Liver (tissue), 9 donors: Measurements from ENCODE around the gene RTN3. TPM values are rescaled to one million over a fixed set of nuclear protein-coding genes. Genes with fewer than 3 reads are reported as not detected.

Experiments
- DNase-seq: peaks from one replicate; pipeline ENCODE4 v3.0.0-alpha.2; 2017; ENCODE audit warnings: low spot score
- H3K27ac ChIP-seq, 2 donors: one replicate each; pipeline ENCODE4 v1.7.0; 2013; ENCODE audit warnings: inconsistent platforms in 2 of 2, low read length in 2 of 2, control low read depth in 1 of 2, low read depth in 1 of 2, mild to moderate bottlenecking in 1 of 2
- H3K27me3 ChIP-seq, 4 donors: one replicate each; pipeline versions ENCODE4 v1.6.1 to v1.7.0; 2013; ENCODE audit warnings: low read length in 3 of 4, inconsistent platforms in 1 of 4, mild to moderate bottlenecking in 1 of 4, moderate library complexity in 1 of 4; ENCODE audit not compliant: control insufficient read depth in 4 of 4, insufficient read depth in 4 of 4
- H3K36me3 ChIP-seq, 4 donors: one replicate each; pipeline versions ENCODE4 v1.6.1 to v1.7.0; 2013; ENCODE audit warnings: low read length in 3 of 4, mild to moderate bottlenecking in 3 of 4, low read depth in 1 of 4, moderate library complexity in 1 of 4; ENCODE audit not compliant: control insufficient read depth in 4 of 4, insufficient read depth in 3 of 4
- H3K4me1 ChIP-seq, 4 donors: one replicate each; pipeline versions ENCODE4 v1.6.1 to v1.7.0; 2013; ENCODE audit warnings: low read length in 3 of 4, mild to moderate bottlenecking in 3 of 4, moderate library complexity in 1 of 4; ENCODE audit not compliant: control insufficient read depth in 4 of 4, insufficient read depth in 4 of 4
- H3K4me3 ChIP-seq, 3 donors: one replicate each; pipeline versions ENCODE4 v1.6.1 to v1.7.0; 2013; ENCODE audit warnings: low read length in 3 of 3, control low read depth in 1 of 3, low read depth in 1 of 3, mild to moderate bottlenecking in 1 of 3
- H3K9ac ChIP-seq, 2 donors: one replicate each; pipeline ENCODE4 v1.7.0; 2013; ENCODE audit warnings: low read length in 2 of 2, mild to moderate bottlenecking in 2 of 2, moderate library complexity in 2 of 2, control low read depth in 1 of 2, low read depth in 1 of 2
- H3K9me3 ChIP-seq, 4 donors: one replicate each; pipeline versions ENCODE4 v1.6.1 to v1.7.0; 2013; ENCODE audit warnings: low read length in 3 of 4; ENCODE audit not compliant: control insufficient read depth in 4 of 4
- EGR1 ChIP-seq, 2 donors: IDR thresholded peaks; 2 replicates each; pipeline ENCODE4 v1.6.1; 2016 to 2018; ENCODE audit warnings: antibody characterized with exemption in 2 of 2, low read depth in 2 of 2
- FOXA1 ChIP-seq: IDR thresholded peaks from 2 replicates; pipeline ENCODE4 v1.6.1; 2016; ENCODE audit warnings: antibody characterized with exemption
- FOXA2 ChIP-seq: IDR thresholded peaks from 2 replicates; pipeline ENCODE4 v1.6.1; 2016; ENCODE audit warnings: antibody characterized with exemption
- GABPA ChIP-seq, 2 donors: IDR thresholded peaks in 1 of 2; conservative IDR thresholded peaks in 1 of 2; 2 replicates each; pipeline ENCODE4 v1.6.1; 2016; ENCODE audit warnings: antibody characterized with exemption in 2 of 2, mild to moderate bottlenecking in 1 of 2, moderate library complexity in 1 of 2
- JUND ChIP-seq, 2 donors: IDR thresholded peaks; 2 replicates each; pipeline ENCODE4 v1.6.1; 2016; ENCODE audit warnings: antibody characterized with exemption in 2 of 2
- NR2F2 ChIP-seq: IDR thresholded peaks from 2 replicates; pipeline ENCODE4 v1.6.1; 2016; ENCODE audit warnings: antibody characterized with exemption
- RAD21 ChIP-seq, 2 donors: IDR thresholded peaks; 2 replicates each; pipeline ENCODE4 v1.6.1; 2016; ENCODE audit warnings: antibody characterized with exemption in 2 of 2, mild to moderate bottlenecking in 2 of 2
- RXRA ChIP-seq, 2 donors: IDR thresholded peaks; 2 replicates each; pipeline ENCODE4 v1.6.1; 2017 to 2018; ENCODE audit warnings: antibody characterized with exemption in 2 of 2, mild to moderate bottlenecking in 1 of 2
- TAF1 ChIP-seq: conservative IDR thresholded peaks from 2 replicates; pipeline ENCODE4 v1.6.1; 2016; ENCODE audit warnings: antibody characterized with exemption, mild to moderate bottlenecking
- YY1 ChIP-seq: IDR thresholded peaks from 2 replicates; pipeline ENCODE4 v1.6.1; 2016; ENCODE audit warnings: antibody characterized with exemption, mild to moderate bottlenecking
- WGBS: extraction: QIAGEN DNeasy Blood & Tissue Kit; methylation state at CpG from one replicate; pipeline ENCODE4 v1.1.7; 2013; 5-methylcytosine and 5-hydroxymethylcytosine counted together
- polyA plus RNA-seq, 2 donors: library from polyadenylated mRNA; stranded (reverse) in 1 of 2; unstranded in 1 of 2; fragments of 200-250 nt in 1 of 2; fragments of >200 nt in 1 of 2; fragmentation: Nextera tagmentation in 1 of 2; extraction: Ambion mirVana in 1 of 2; gene quantifications; one replicate each; pipeline versions ENCODE4 v1.2.1 to v1.2.3, GENCODE V29; 2013 to 2015
- total RNA-seq, 2 donors: library from RNA; depleted of rRNA; stranded (reverse); fragments of >200 nt; gene quantifications; one replicate each; pipeline ENCODE4 v1.2.3, GENCODE V29; 2014
- TF ChIP-seq, protein P1 (sequence below): fragments of 150-350 bp; IDR thresholded peaks from 2 replicates; pipeline ENCODE4 v1.5.1; 2017; ENCODE audit warnings: improper control_type of control experiment, low read depth, low read length; ENCODE audit not compliant: missing input control
- TF ChIP-seq, protein P2 (sequence below): IDR thresholded peaks from 2 replicates; pipeline ENCODE4 v1.6.1; 2016; ENCODE audit warnings: antibody characterized with exemption
- TF ChIP-seq, protein P3 (sequence below): IDR thresholded peaks from 2 replicates; pipeline ENCODE4 v1.6.1; 2016; ENCODE audit warnings: antibody characterized with exemption
- TF ChIP-seq, protein P4 (sequence below): IDR thresholded peaks from 2 replicates; pipeline ENCODE4 v1.6.1; 2016; ENCODE audit warnings: antibody characterized with exemption
- TF ChIP-seq, protein P5 (sequence below): IDR thresholded peaks from 2 replicates; pipeline ENCODE4 v1.6.1; 2016; ENCODE audit warnings: antibody characterized with exemption, mild to moderate bottlenecking
- donor health status: healthy.
- donor health status: healthy.
- donor health status: healthy.
- donor health status: healthy.
- donor health status: healthy.

RTN3 gene
- total and polyA plus RNA-seq, 4 donors = 29.7 to 49.3 (median 31.4) TPM

DNA sequence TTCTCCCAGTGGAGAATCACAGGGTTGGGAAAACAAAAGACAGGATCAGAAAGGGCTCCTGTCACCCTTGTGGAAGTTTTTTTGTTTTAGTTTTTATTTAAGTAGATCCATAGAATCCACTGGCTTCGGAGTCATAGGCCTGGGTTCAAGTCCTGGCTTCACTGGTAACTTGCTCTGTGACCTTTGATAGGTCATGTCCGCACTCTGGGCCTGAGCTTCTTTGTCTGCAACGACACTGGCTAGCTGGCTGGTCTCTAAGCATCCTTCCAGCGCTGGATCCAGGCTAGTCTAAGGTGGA, 85.9 kb downstream of the RTN3 start (continued):
- TF ChIP-seq, protein P1, sequence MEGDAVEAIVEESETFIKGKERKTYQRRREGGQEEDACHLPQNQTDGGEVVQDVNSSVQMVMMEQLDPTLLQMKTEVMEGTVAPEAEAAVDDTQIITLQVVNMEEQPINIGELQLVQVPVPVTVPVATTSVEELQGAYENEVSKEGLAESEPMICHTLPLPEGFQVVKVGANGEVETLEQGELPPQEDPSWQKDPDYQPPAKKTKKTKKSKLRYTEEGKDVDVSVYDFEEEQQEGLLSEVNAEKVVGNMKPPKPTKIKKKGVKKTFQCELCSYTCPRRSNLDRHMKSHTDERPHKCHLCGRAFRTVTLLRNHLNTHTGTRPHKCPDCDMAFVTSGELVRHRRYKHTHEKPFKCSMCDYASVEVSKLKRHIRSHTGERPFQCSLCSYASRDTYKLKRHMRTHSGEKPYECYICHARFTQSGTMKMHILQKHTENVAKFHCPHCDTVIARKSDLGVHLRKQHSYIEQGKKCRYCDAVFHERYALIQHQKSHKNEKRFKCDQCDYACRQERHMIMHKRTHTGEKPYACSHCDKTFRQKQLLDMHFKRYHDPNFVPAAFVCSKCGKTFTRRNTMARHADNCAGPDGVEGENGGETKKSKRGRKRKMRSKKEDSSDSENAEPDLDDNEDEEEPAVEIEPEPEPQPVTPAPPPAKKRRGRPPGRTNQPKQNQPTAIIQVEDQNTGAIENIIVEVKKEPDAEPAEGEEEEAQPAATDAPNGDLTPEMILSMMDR = no peak
- no peak for TF ChIP-seq JUND (IDR thresholded peaks at IDR 0.05)
- no peak for TF ChIP-seq FOXA1
- no peak for TF ChIP-seq GABPA (IDR thresholded peaks at IDR 0.05 in 1 of 2, conservative IDR thresholded peaks at IDR 0.05 in 1 of 2)
- no peak for TF ChIP-seq YY1
- no peak for TF ChIP-seq FOXA2
- TF ChIP-seq, protein P2, sequence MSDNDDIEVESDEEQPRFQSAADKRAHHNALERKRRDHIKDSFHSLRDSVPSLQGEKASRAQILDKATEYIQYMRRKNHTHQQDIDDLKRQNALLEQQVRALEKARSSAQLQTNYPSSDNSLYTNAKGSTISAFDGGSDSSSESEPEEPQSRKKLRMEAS = no peak
- no peak for TF ChIP-seq RXRA (IDR thresholded peaks at IDR 0.05)
- TF ChIP-seq NR2F2 = no peak

DNA sequence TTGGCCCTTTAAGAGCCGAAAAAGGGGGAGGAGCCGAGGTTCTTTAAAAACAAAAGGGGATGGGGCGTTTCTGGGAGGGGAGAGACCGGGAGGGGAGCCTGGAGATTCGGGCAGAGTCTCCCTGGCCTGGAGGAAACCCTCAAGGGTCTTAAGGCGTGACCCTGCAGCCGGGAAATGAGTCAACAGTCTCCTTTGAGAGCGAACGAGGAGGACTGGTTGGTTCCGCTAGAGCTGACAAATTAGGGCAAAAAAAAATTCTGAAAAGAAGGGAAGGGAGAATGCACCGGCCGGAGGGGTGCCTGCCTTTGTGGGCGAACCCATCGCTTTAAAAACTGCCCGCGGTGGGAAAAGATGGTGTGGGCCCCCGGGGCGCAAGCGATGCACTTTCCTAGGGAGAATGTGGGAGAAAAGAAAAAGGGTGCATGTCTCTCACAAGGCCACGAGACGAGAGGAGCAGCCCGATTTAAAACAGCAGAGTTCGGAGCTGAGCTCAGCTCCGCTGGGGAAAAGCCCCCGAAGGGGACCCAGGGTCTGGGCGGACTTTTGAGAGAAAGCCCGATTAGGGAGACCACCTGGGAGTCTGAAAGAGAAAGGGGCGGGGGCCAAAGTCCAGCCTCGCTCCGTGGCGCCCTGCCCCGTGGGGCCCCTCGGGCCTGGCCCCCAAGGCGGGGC, 86.4 kb downstream of the RTN3 start:
- H3K27ac ChIP-seq = peak overlapping the region; percentile 73 to 82
- no peaks in the 10 kb centered on the region for H3K36me3 ChIP-seq
- H3K4me3 ChIP-seq = peak overlapping the region; percentile 52 to 97 (median 85)
- peak; percentile 58 for DNase-seq
- no peaks in the 10 kb centered on the region for H3K27me3 ChIP-seq
- H3K9ac ChIP-seq = peak overlapping the region; percentile 72 to 77
- no peaks in the 10 kb centered on the region for H3K9me3 ChIP-seq
- under 1% methylated on average over 34 of the region's 34 CpGs for WGBS
- H3K4me1 ChIP-seq = peaks cover 15 to 50% (median 34%) of the 10 kb centered on the region in 4 donors
- TF ChIP-seq NR2F2 (peak; percentile 66), TAF1 (no peak), RAD21 (IDR thresholded peaks at IDR 0.05) (peak in 1 of 2 donors; percentile 21), EGR1 (IDR thresholded peaks at IDR 0.05; ENCODE audit: low read depth in 2 of 2) (no peak)
- TF ChIP-seq, protein P3, sequence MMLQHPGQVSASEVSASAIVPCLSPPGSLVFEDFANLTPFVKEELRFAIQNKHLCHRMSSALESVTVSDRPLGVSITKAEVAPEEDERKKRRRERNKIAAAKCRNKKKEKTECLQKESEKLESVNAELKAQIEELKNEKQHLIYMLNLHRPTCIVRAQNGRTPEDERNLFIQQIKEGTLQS = no peak
- TF ChIP-seq, protein P4, sequence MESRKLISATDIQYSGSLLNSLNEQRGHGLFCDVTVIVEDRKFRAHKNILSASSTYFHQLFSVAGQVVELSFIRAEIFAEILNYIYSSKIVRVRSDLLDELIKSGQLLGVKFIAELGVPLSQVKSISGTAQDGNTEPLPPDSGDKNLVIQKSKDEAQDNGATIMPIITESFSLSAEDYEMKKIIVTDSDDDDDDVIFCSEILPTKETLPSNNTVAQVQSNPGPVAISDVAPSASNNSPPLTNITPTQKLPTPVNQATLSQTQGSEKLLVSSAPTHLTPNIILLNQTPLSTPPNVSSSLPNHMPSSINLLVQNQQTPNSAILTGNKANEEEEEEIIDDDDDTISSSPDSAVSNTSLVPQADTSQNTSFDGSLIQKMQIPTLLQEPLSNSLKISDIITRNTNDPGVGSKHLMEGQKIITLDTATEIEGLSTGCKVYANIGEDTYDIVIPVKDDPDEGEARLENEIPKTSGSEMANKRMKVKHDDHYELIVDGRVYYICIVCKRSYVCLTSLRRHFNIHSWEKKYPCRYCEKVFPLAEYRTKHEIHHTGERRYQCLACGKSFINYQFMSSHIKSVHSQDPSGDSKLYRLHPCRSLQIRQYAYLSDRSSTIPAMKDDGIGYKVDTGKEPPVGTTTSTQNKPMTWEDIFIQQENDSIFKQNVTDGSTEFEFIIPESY = no peak

DNA sequence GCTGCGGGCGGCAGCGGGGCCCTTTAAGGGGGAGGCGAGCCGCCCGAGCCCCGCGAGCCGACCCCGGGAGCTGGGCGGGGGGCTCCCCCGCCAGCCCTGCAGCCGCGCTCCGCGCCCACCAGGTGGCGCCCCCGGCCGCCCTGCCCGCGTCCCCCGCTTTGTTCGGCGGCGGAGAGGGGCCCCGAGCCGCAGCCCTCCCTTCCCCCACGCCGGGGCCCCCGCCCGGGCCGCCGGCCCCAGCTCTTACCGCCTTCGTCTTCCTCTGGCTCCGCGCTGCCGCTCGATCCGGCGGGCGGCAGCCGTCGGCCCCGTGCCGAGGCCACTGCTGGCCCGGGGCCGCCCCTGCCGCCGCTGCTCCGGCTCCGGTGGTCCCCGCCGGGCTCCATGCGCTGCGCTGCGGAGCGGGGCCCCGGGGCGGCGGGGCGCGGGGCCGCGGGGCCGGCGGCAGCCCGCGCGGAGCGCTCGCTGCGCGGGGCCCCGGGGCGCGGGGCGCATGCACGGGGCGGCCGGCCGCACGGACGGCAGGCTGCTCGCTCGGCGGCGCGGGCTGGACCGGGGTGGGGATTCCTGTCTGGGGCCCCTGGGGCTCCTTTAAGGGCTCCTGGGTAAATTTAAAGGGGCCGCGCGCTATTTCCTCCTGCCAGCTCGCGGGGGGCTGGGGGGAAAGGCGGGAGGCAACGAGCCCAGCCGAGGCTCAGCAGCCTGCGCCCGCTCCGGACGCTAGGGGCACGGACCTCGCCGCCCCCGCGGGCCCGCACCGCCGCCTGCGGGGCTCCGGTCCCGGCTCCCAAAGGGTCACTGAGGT, 87.1 kb downstream of the RTN3 start, which contains the start of gene ZFTA:
ZFTA (minus strand) TSS at position 539 of the 805 bp plus-strand sequence; CDS start at position 386, 153 bp downstream.
- H3K4me1 ChIP-seq = peaks cover 15 to 48% (median 34%) of the 10 kb centered on the region in 4 donors
- no peaks in the 10 kb centered on the region for H3K36me3 ChIP-seq
- H3K4me3 ChIP-seq = peak within 1 kb of the TSS; percentile 52 to 97 (median 85)
- no peaks in the 10 kb centered on the region for H3K9me3 ChIP-seq
- WGBS = under 1% methylated on average over 113 of the region's 113 CpGs
- peak within 1 kb of the TSS; percentile 72 to 77 for H3K9ac ChIP-seq
- TF ChIP-seq, protein P1 = peak; percentile 65
- TF ChIP-seq, protein P5, sequence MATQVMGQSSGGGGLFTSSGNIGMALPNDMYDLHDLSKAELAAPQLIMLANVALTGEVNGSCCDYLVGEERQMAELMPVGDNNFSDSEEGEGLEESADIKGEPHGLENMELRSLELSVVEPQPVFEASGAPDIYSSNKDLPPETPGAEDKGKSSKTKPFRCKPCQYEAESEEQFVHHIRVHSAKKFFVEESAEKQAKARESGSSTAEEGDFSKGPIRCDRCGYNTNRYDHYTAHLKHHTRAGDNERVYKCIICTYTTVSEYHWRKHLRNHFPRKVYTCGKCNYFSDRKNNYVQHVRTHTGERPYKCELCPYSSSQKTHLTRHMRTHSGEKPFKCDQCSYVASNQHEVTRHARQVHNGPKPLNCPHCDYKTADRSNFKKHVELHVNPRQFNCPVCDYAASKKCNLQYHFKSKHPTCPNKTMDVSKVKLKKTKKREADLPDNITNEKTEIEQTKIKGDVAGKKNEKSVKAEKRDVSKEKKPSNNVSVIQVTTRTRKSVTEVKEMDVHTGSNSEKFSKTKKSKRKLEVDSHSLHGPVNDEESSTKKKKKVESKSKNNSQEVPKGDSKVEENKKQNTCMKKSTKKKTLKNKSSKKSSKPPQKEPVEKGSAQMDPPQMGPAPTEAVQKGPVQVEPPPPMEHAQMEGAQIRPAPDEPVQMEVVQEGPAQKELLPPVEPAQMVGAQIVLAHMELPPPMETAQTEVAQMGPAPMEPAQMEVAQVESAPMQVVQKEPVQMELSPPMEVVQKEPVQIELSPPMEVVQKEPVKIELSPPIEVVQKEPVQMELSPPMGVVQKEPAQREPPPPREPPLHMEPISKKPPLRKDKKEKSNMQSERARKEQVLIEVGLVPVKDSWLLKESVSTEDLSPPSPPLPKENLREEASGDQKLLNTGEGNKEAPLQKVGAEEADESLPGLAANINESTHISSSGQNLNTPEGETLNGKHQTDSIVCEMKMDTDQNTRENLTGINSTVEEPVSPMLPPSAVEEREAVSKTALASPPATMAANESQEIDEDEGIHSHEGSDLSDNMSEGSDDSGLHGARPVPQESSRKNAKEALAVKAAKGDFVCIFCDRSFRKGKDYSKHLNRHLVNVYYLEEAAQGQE = no peak
- TF ChIP-seq RAD21 (IDR thresholded peaks at IDR 0.05) (peak in 1 of 2 donors; percentile 31), RXRA (IDR thresholded peaks at IDR 0.05) (no peak)
- no peaks in the 10 kb centered on the region for H3K27me3 ChIP-seq
- H3K27ac ChIP-seq = peak within 1 kb of the TSS; percentile 73 to 82
- DNase-seq = peak; percentile 74
